ENCODE data around the gene ZNF490.
"Not testable (repeated sequence)": the region's sequence is repeated elsewhere in the genome, so short reads cannot be mapped to it uniquely, and the experiment has no call there.

Gene ZNF490

DNA sequence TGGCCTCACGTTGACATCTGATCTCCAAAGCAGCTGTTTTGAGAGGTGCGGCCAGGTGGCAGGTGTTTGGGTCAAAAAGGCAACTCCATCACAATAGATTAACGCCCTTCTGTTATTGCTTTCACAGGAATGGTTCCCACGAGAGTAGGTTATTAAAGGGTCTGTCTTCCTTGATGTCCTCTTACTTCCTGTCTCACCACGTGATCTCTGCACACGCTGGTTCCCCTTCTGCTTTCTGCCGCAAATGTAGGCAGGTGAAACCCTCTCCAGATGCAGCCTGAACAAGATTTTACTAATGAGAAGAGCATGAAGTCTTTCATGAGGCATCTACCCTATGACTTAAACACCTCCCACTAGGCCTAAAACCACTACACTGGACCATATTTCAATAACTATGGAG, 36.6 kb downstream of the ZNF490 start:
- WGBS (ENCODE audit: insufficient coverage) = 70% methylated on average over 3 of the region's 7 CpGs
- H3K4me1 ChIP-seq (ENCODE audit: control extremely low read depth in 1 of 4, control insufficient read depth in 4 of 4, insufficient read depth in 4 of 4, low read length in 3 of 4) = peaks cover 0 to 10% (median 5%) of the 10 kb centered on the region in 4 experiments
- H3K36me3 ChIP-seq (ENCODE audit: control insufficient read depth in 4 of 4, insufficient read depth in 4 of 4, low read length in 3 of 4) = peaks cover 0 to 18% (median 9%) of the 10 kb centered on the region in 4 experiments
- H3K27ac ChIP-seq (ENCODE audit: insufficient read depth in 1 of 2, low read depth in 1 of 2, low read length in 2 of 2, poor library complexity in 1 of 2, severe bottlenecking in 2 of 2) = no peak overlapping the region
- no peaks in the 10 kb centered on the region for H3K27me3 ChIP-seq (replicated peaks in 2 of 5; ENCODE audit: control insufficient read depth in 4 of 5, insufficient read depth in 5 of 5, low read length in 4 of 5)
- CTCF ChIA-PET = interaction anchor here (0.8 to 1.0 kb wide), 2 partner anchors 21 to 182 kb away, joined by 3 read pairs; no protein-coding TSS in a partner anchor
- POLR2A ChIA-PET = interaction anchor here (0.6 kb wide), 1 partner anchor 33 kb away, joined by 4 read pairs; no protein-coding TSS in a partner anchor
- peak in 2 of 3 donors; percentile 68 to 75 for DNase-seq
- H3K4me3 ChIP-seq (ENCODE audit: control insufficient read depth in 1 of 7, extremely low read depth in 1 of 7, insufficient read depth in 4 of 7, low read depth in 2 of 7, low read length in 6 of 7) = peak overlapping the region in 2 of 7 experiments; percentile 1 to 2
- H3K9me3 ChIP-seq (ENCODE audit: control extremely low read depth in 1 of 5, control insufficient read depth in 4 of 5, insufficient read depth in 2 of 5, low read depth in 1 of 5, low read length in 4 of 5) = peaks cover 0 to 14% (median 0%) of the 10 kb centered on the region in 5 experiments

GRCh38 chr19:12567951-12568350, 42.7 kb downstream of the ZNF490 start:
- H3K4me3 ChIP-seq (ENCODE audit: control insufficient read depth in 1 of 7, extremely low read depth in 1 of 7, insufficient read depth in 4 of 7, low read depth in 2 of 7, low read length in 6 of 7) = no peak overlapping the region
- peaks cover 0 to 2% (median 0%) of the 10 kb centered on the region in 4 experiments for H3K4me1 ChIP-seq (ENCODE audit: control extremely low read depth in 1 of 4, control insufficient read depth in 4 of 4, insufficient read depth in 4 of 4, low read length in 3 of 4)
- 100% methylated on average over 3 of the region's 4 CpGs for WGBS (ENCODE audit: insufficient coverage)
- no peak for DNase-seq
- ChIA-PET CTCF (interaction anchor here (0.8 to 1.0 kb wide), 2 partner anchors 14 to 28 kb away, joined by 3 read pairs; no protein-coding TSS in a partner anchor), POLR2A (no interaction called here)
- H3K27me3 ChIP-seq (replicated peaks in 2 of 5; ENCODE audit: control insufficient read depth in 4 of 5, insufficient read depth in 5 of 5, low read length in 4 of 5) = no peaks in the 10 kb centered on the region
- no peaks in the 10 kb centered on the region for H3K36me3 ChIP-seq (ENCODE audit: control insufficient read depth in 4 of 4, insufficient read depth in 4 of 4, low read length in 3 of 4)
- H3K27ac ChIP-seq (ENCODE audit: insufficient read depth in 1 of 2, low read depth in 1 of 2, low read length in 2 of 2, poor library complexity in 1 of 2, severe bottlenecking in 2 of 2) = no peak overlapping the region
- H3K9me3 ChIP-seq (ENCODE audit: control extremely low read depth in 1 of 5, control insufficient read depth in 4 of 5, insufficient read depth in 2 of 5, low read depth in 1 of 5, low read length in 4 of 5) = no peaks in the 10 kb centered on the region

- POLR2A ChIA-PET = interaction anchor here (0.7 kb wide), 1 partner anchor 62 kb away, joined by 7 read pairs; no protein-coding TSS in a partner anchor
- H3K36me3 ChIP-seq (ENCODE audit: control insufficient read depth in 4 of 4, insufficient read depth in 4 of 4, low read length in 3 of 4); DNase-seq; H3K27ac ChIP-seq (ENCODE audit: insufficient read depth in 1 of 2, low read depth in 1 of 2, low read length in 2 of 2, poor library complexity in 1 of 2, severe bottlenecking in 2 of 2); H3K9me3 ChIP-seq (ENCODE audit: control extremely low read depth in 1 of 5, control insufficient read depth in 4 of 5, insufficient read depth in 2 of 5, low read depth in 1 of 5, low read length in 4 of 5); H3K27me3 ChIP-seq (replicated peaks in 2 of 5; ENCODE audit: control insufficient read depth in 4 of 5, insufficient read depth in 5 of 5, low read length in 4 of 5); H3K4me1 ChIP-seq (ENCODE audit: control extremely low read depth in 1 of 4, control insufficient read depth in 4 of 4, insufficient read depth in 4 of 4, low read length in 3 of 4); H3K4me3 ChIP-seq (ENCODE audit: control insufficient read depth in 1 of 7, extremely low read depth in 1 of 7, insufficient read depth in 4 of 7, low read depth in 2 of 7, low read length in 6 of 7): not testable (repeated sequence)
- no CpG with 5 or more reads among the region's 5 CpGs for WGBS (ENCODE audit: insufficient coverage)
- CTCF ChIA-PET = interaction anchor here (0.9 kb wide), 1 partner anchor 14 kb away, joined by 3 read pairs; no protein-coding TSS in a partner anchor
Measured at GRCh38 chr19:12566380-12566779, 44.2 kb downstream of the ZNF490 start.

DNA sequence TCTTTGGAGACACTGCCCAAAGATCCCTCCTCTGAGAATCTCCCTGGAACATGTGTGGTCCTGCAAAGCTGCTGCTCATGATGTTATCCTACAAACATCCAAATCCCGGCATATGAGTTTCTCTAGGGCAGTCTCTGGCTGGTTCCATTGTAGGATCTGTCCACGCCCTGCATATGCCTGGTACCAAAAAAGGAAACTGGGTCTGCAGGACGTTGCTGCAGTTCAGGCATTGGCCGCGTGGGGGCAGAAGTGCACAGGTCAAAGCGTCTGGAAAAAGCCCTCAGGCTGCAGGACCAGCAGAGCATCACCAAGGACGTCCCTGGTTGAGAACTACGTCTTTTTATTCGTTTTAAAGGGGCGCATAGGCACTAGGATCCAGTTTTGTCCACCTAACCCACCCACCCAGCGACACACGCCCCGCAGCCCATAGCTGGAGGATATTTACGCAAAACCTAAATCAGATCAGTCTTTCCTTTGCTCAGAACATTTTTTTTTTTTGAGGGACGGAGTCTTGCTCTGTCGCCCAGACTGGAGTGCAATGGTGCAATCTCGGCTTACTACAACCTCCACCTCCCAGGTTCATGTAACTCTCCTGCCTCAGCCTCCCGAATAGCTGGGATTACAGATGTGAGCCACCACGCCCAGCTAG, 46.5 kb downstream of the ZNF490 start:
- WGBS (ENCODE audit: insufficient coverage) = 23% methylated on average over 18 of the region's 19 CpGs
- DNase-seq = peak; percentile 82 to 91 (median 85)
- Histone ChIP-seq H3K36me3 (ENCODE audit: control insufficient read depth in 4 of 4, insufficient read depth in 4 of 4, low read length in 3 of 4) (no peaks in the 10 kb centered on the region), H3K27me3 (replicated peaks in 2 of 5; ENCODE audit: control insufficient read depth in 4 of 5, insufficient read depth in 5 of 5, low read length in 4 of 5) (no peaks in the 10 kb centered on the region), H3K4me3 (ENCODE audit: control insufficient read depth in 1 of 7, extremely low read depth in 1 of 7, insufficient read depth in 4 of 7, low read depth in 2 of 7, low read length in 6 of 7) (no peak overlapping the region), H3K27ac (ENCODE audit: insufficient read depth in 1 of 2, low read depth in 1 of 2, low read length in 2 of 2, poor library complexity in 1 of 2, severe bottlenecking in 2 of 2) (no peak overlapping the region), H3K9me3 (ENCODE audit: control extremely low read depth in 1 of 5, control insufficient read depth in 4 of 5, insufficient read depth in 2 of 5, low read depth in 1 of 5, low read length in 4 of 5) (no peaks in the 10 kb centered on the region), H3K4me1 (ENCODE audit: control extremely low read depth in 1 of 4, control insufficient read depth in 4 of 4, insufficient read depth in 4 of 4, low read length in 3 of 4) (peaks cover 0 to 2% (median 0%) of the 10 kb centered on the region in 4 experiments)
- ChIA-PET CTCF (interaction anchor here (0.7 to 5.6 kb wide), 8 partner anchors 10 to 294 kb away, joined by 3 to 27 read pairs (median 3); no protein-coding TSS in a partner anchor), POLR2A (no interaction called here)

GRCh38 chr19:12555456-12555930, 55.1 kb downstream of the ZNF490 start:
- ChIA-PET POLR2A (no interaction called here), CTCF (no interaction called here)
- no peaks in the 10 kb centered on the region for H3K9me3 ChIP-seq (ENCODE audit: control extremely low read depth in 1 of 5, control insufficient read depth in 4 of 5, insufficient read depth in 2 of 5, low read depth in 1 of 5, low read length in 4 of 5)
- no peak overlapping the region for H3K27ac ChIP-seq (ENCODE audit: insufficient read depth in 1 of 2, low read depth in 1 of 2, low read length in 2 of 2, poor library complexity in 1 of 2, severe bottlenecking in 2 of 2)
- 61% methylated on average over 37 of the region's 39 CpGs for WGBS (ENCODE audit: insufficient coverage)
- no peaks in the 10 kb centered on the region for H3K36me3 ChIP-seq (ENCODE audit: control insufficient read depth in 4 of 4, insufficient read depth in 4 of 4, low read length in 3 of 4)
- peaks cover 6 to 18% (median 13%) of the 10 kb centered on the region in 4 experiments for H3K4me1 ChIP-seq (ENCODE audit: control extremely low read depth in 1 of 4, control insufficient read depth in 4 of 4, insufficient read depth in 4 of 4, low read length in 3 of 4)
- H3K27me3 ChIP-seq (replicated peaks in 2 of 5; ENCODE audit: control insufficient read depth in 4 of 5, insufficient read depth in 5 of 5, low read length in 4 of 5) = no peaks in the 10 kb centered on the region
- DNase-seq = peak in 2 of 3 donors; percentile 30 to 37
- H3K4me3 ChIP-seq (ENCODE audit: control insufficient read depth in 1 of 7, extremely low read depth in 1 of 7, insufficient read depth in 4 of 7, low read depth in 2 of 7, low read length in 6 of 7) = peak overlapping the region in 3 of 7 experiments; percentile 44 to 54 (median 53)

DNA sequence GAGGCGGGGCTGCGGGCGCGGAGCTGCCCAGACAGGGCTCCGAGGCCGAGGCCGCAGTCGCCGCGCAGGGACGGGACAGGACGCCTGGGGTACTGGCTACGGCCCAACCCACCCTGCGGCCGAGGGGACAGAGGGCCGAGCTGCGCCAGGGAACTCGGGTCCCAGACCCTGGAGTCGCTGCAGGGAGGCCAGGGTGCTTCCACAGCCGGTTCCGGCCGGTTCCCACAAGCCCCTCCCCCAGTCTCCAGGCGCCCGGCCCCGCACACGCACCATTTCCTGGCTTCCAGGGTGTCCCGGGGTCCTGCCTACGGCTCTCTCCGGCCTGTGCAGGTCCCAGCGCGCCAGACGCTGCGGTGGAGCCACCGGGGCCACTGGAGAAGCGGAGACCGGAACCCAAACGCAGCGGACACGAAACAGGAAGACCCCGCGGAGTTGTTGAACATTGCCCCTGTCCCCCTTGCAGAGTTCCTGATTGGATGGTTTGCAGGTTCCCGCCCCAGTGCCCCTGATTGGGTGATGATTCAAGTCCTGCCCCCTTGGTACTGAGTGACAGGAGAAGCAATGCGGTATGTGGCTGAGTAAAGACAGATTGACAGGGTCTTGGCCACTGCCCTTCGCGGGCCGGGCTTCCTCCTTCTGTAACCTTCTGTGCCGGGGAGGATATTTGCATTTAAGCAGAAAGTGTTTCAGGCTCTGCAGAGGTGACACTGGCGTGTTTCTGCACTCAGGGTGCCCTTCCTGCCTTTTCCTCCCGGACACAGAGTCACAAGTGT, 59.4 kb downstream of the ZNF490 start, which contains the start of gene ZNF564:
Gene ZNF564, minus strand, starts transcription at position 423 of the 773 bp plus-strand sequence. Its CDS starts 150 bp downstream, at position 273.
- WGBS (ENCODE audit: insufficient coverage) = under 1% methylated on average over 32 of the region's 49 CpGs
- peak within 1 kb of the TSS; percentile 93 to 98 (median 95) for H3K4me3 ChIP-seq (ENCODE audit: control insufficient read depth in 1 of 7, extremely low read depth in 1 of 7, insufficient read depth in 4 of 7, low read depth in 2 of 7, low read length in 6 of 7)
- peak within 1 kb of the TSS; percentile 66 to 90 for H3K27ac ChIP-seq (ENCODE audit: insufficient read depth in 1 of 2, low read depth in 1 of 2, low read length in 2 of 2, poor library complexity in 1 of 2, severe bottlenecking in 2 of 2)
- peak; percentile 98 to 100 (median 100) for DNase-seq
- POLR2A ChIA-PET = interaction anchor here (0.7 kb wide), 1 partner anchor 55 kb away, joined by 6 read pairs; no protein-coding TSS in a partner anchor
- CTCF ChIA-PET = interaction anchor here (1.0 kb wide), 1 partner anchor 56 kb away, joined by 4 read pairs; no protein-coding TSS in a partner anchor
- H3K4me1 ChIP-seq (ENCODE audit: control extremely low read depth in 1 of 4, control insufficient read depth in 4 of 4, insufficient read depth in 4 of 4, low read length in 3 of 4) = peaks cover 6 to 31% (median 21%) of the 10 kb centered on the region in 4 experiments
- H3K9me3 ChIP-seq (ENCODE audit: control extremely low read depth in 1 of 5, control insufficient read depth in 4 of 5, insufficient read depth in 2 of 5, low read depth in 1 of 5, low read length in 4 of 5) = peaks cover 0 to 18% (median 0%) of the 10 kb centered on the region in 5 experiments
- H3K27me3 ChIP-seq (replicated peaks in 2 of 5; ENCODE audit: control insufficient read depth in 4 of 5, insufficient read depth in 5 of 5, low read length in 4 of 5) = no peaks in the 10 kb centered on the region
- H3K36me3 ChIP-seq (ENCODE audit: control insufficient read depth in 4 of 4, insufficient read depth in 4 of 4, low read length in 3 of 4) = peaks cover 0 to 25% (median 4%) of the 10 kb centered on the region in 4 experiments

Data from common myeloid progenitor, CD34-positive (primary cell).